NT2/D1 (cell line): ENCODE measurements around the gene KLHDC8A.

Experiments
- YY1 ChIP-seq: IDR thresholded peaks from 2 replicates; pipeline ENCODE4 v1.6.1; 2011; ENCODE audit not compliant: insufficient read length, insufficient read depth
- ZNF274 ChIP-seq: IDR thresholded peaks from 2 replicates; pipeline ENCODE4 v1.6.1; 2011; ENCODE audit warnings: mild to moderate bottlenecking, low read depth, low read length

DNA sequence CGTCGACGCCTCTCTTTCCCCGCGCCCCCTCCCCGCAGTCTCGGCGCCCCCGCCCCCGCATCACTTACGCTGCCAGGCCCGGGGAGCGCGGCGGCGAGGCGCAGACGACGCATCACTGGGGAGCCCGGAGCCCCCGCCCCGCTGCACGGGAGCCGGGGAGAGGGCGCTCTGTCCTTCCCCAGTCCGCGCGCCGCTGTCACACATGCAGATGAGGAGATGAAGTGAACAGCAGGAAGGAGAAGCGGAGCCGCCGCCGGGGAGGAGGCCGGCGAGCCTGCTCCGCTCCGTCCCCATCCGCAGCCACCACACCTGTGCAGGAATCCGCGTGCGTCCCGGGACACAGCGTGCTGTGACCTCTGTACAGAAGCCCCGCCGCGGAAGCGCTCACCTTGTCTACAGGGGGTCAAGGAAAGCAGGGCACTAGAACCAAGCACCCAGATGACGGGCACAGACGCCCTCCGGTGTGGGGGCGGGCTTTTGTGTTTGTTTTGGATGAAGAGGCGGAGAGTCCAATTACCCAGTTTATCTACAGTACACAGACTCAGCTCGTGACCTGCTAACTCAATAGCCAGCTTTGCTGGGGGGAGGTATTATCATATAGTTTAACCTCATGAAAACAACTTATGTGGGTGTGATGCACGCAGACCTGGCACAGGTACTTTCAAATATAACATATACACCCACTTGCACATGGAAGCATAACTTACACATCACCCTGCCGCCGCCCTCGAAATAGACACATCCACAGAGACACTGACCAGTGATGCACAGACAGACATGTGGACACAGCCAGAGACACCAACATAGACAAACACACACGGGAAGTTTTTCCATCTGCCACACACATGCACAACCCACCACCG is 12.4 kb downstream of the KLHDC8A start:
- TF ChIP-seq ZNF274: no peak
- TF ChIP-seq YY1: no peak
